ENCODE results near the gene ZNF436. TPM values are rescaled to one million over a fixed set of nuclear protein-coding genes. Genes with fewer than 3 reads are reported as not detected.
A peak's percentile ranks its signal among the peaks of the same experiment; 100 is the strongest.

ZNF436 gene
- total and polyA plus RNA-seq, 9 of the 15 experiments (the other 6 are each of a cell fraction or from before 2014, with no cell fraction given) = 2.1 to 11.3 (median 6.8) TPM

DNA sequence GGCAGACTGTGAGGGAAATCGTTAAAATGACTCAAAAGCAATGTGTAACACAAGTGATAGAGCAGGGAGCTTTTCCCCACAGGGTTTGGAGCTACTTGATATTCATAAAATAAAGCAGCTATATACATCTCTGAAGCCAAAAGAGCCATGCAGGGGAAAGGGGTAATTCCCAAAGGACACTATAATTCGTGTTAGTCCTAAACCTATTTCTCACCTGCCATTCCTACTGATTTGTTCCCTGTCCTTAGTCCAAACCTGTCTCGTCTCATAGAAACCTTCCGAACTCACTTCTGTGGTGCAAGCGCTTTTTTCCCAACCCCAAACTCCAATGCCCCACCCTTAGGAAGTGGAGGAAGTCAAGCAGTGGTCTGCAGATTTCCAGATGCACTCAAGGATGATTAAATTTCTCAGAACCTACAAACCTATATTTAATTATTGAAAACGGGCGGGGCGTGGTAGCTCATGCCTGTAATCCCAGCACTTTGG lies 24.6 kb downstream of the ZNF436 start:
- H3K27me3 ChIP-seq (ENCODE audit: control insufficient read depth in 2 of 2, insufficient read depth in 2 of 2, low read length in 2 of 2) = no peaks in the 10 kb centered on the region
- FAIRE-seq (peak; percentile 40), DNase-seq (ENCODE audit: extremely low read depth in 1 of 4, low spot score in 3 of 4) (peak in 2 of 4 experiments; percentile 44 to 56), ATAC-seq (no peak)
- peaks cover 12 to 21% of the 10 kb centered on the region in 2 experiments; a peak in 4 of 5 replicates for H3K4me1 ChIP-seq (replicated peaks in 1 of 2; ENCODE audit: control insufficient read depth in 2 of 2, insufficient read depth in 2 of 2, low read length in 2 of 2)
- H3K9ac ChIP-seq (ENCODE audit: insufficient read depth in 1 of 2, low read depth in 2 of 2, low read length in 2 of 2) = peak overlapping the region; percentile 95 to 100
- CTCF ChIA-PET (ENCODE audit: low intra/inter-chr PET ratio) = no interaction called here
- H3K27ac ChIP-seq (ENCODE audit: extremely low read depth, low read depth, low read length) = peak overlapping the region; percentile 99
- no peaks in the 10 kb centered on the region; the same call in 1 of the 2 replicates for H3K9me3 ChIP-seq (replicated peaks; ENCODE audit: control insufficient read depth, insufficient read depth, low read depth, low read length)
- H3K4me2 ChIP-seq (ENCODE audit: insufficient read depth, low read length) = peak overlapping the region; percentile 100
- H3K36me3 ChIP-seq (ENCODE audit: control insufficient read depth, insufficient read depth, low read length) = peaks cover 19% of the 10 kb centered on the region
- 21% methylated on average over 8 of the region's 8 CpGs for WGBS (ENCODE audit: insufficient coverage, low coverage, missing lambda C conversion rate)
- no peaks in the 10 kb centered on the region for H3K9me1 ChIP-seq (ENCODE audit: control insufficient read depth, insufficient read depth, low read length)
- peak overlapping the region; percentile 99 for H2AFZ ChIP-seq (ENCODE audit: low read depth, low read length)
- POLR2A ChIA-PET = interaction anchor here (0.8 to 3.1 kb wide), 17 partner anchors 11 to 204 kb away, joined by 3 to 35 read pairs (median 5); partner anchors contain the start of gene ZNF436
- peaks cover 41% of the 10 kb centered on the region for H3K79me2 ChIP-seq (ENCODE audit: control insufficient read depth, insufficient read depth, low read length)
- peaks cover 27% of the 10 kb centered on the region for H4K20me1 ChIP-seq (replicated peaks; ENCODE audit: control insufficient read depth, insufficient read depth, low read length)
- no TSS peak for BruUV-seq (replicated peaks)
- intact Hi-C loops (cut with micrococcal nuclease) (loop anchor here (1.0 to 10.0 kb wide), 3 partner anchors 23 to 190 kb away; partner anchors contain the start of gene E2F2), in situ Hi-C loops (cut with MboI) (loop anchor here (5.0 kb wide), 1 partner anchor 57 kb away; no protein-coding TSS in a partner anchor)
- peak overlapping the region; percentile 76 for H3K4me3 ChIP-seq
- TF ChIP-seq ARID1B (IDR thresholded peaks at IDR 0.05) (peak; percentile 4; the same call in 1 of the 2 replicates), SMARCA4 (IDR thresholded peaks at IDR 0.05) (peak; percentile 63; the same call in 1 of the 2 replicates), LEF1 (IDR thresholded peaks at IDR 0.05) (no peak), CAMTA2 (CRISPR knock-in tag; conservative IDR thresholded peaks at IDR 0.05) (no peak), SP1 (CRISPR knock-in tag; IDR thresholded peaks at IDR 0.05) (no peak), DIDO1 (tag; IDR thresholded peaks at IDR 0.05; ENCODE audit: low read depth) (0 out of 2 replicates have a peak, but pooled peaks have one; percentile 25), RBM14 (IDR thresholded peaks at IDR 0.05; ENCODE audit: borderline replicate concordance, insufficient read depth, low read depth, low read length) (no peak), NONO (IDR thresholded peaks at IDR 0.05; ENCODE audit: low read depth in 2 of 2, low read length in 1 of 2) (0 out of 4 replicates have a peak, but pooled peaks of 1 of the 2 experiments have one; percentile 1), MYC (IDR thresholded peaks at IDR 0.05; ENCODE audit: low read depth, low read length) (no peak), MYC (CRISPR knock-in tag; IDR thresholded peaks at IDR 0.05; ENCODE audit: borderline replicate concordance, low read depth) (no peak), MCM3 (IDR thresholded peaks at IDR 0.05) (no peak), MEF2D (tag; conservative IDR thresholded peaks at IDR 0.05; ENCODE audit: low read depth) (no peak), NFXL1 (CRISPR knock-in tag; IDR thresholded peaks at IDR 0.05) (no peak), XRCC5 (IDR thresholded peaks at IDR 0.05; ENCODE audit: low read depth, low read length) (no peak), ZNF561 (CRISPR knock-in tag; conservative IDR thresholded peaks at IDR 0.05) (no peak), SAP30 (IDR thresholded peaks at IDR 0.05; ENCODE audit: borderline replicate concordance, insufficient read depth, low read depth, low read length, poor library complexity, severe bottlenecking) (no peak), RBM15 (IDR thresholded peaks at IDR 0.05; ENCODE audit: insufficient read depth, low read length) (no peak), MECOM (CRISPR knock-in tag; IDR thresholded peaks at IDR 0.05) (no peak)
- TF ChIP-seq, protein P1, sequence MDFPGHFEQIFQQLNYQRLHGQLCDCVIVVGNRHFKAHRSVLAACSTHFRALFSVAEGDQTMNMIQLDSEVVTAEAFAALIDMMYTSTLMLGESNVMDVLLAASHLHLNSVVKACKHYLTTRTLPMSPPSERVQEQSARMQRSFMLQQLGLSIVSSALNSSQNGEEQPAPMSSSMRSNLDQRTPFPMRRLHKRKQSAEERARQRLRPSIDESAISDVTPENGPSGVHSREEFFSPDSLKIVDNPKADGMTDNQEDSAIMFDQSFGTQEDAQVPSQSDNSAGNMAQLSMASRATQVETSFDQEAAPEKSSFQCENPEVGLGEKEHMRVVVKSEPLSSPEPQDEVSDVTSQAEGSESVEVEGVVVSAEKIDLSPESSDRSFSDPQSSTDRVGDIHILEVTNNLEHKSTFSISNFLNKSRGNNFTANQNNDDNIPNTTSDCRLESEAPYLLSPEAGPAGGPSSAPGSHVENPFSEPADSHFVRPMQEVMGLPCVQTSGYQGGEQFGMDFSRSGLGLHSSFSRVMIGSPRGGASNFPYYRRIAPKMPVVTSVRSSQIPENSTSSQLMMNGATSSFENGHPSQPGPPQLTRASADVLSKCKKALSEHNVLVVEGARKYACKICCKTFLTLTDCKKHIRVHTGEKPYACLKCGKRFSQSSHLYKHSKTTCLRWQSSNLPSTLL (IDR thresholded peaks at IDR 0.05) = no peak
